Heart left ventricle (tissue), 16 donors: Measurements from ENCODE around the gene HOXB6. TPM values are rescaled to one million over a fixed set of nuclear protein-coding genes. Genes with fewer than 3 reads are reported as not detected.

Experiments
- ATAC-seq, 4 donors: fragments of 200-7000 bp; cut with Tn5 transposase; one replicate each; pipeline ENCODE4 v1.9.1; 2020 to 2022; ENCODE audit warnings: moderate library complexity in 4 of 4, mild to moderate bottlenecking in 3 of 4, moderate number of reproducible peaks in 1 of 4
- DNase-seq, 5 donors: peaks; one replicate each; pipeline ENCODE4 v3.0.0-alpha.2; 2020
- H3K27ac ChIP-seq, 12 donors: fragments of 200-600 bp; sonication (generic) in 4 of 12; one replicate each; pipeline versions ENCODE4 v1.5.0 to v1.8.0; 2016 to 2022; ENCODE audit warnings: mild to moderate bottlenecking in 2 of 12
- H3K27me3 ChIP-seq, 9 donors: fragments of 200-600 bp; sonication (generic) in 2 of 9; one replicate each; pipeline versions ENCODE4 v1.5.1 to v1.8.0; 2016 to 2022; ENCODE audit warnings: mild to moderate bottlenecking in 3 of 9
- H3K36me3 ChIP-seq, 9 donors: fragments of 200-600 bp; sonication (generic) in 2 of 9; one replicate each; pipeline versions ENCODE4 v1.5.0 to v1.8.0; 2018 to 2022; ENCODE audit warnings: mild to moderate bottlenecking in 2 of 9
- H3K4me1 ChIP-seq, 12 donors: fragments of 200-600 bp; sonication (generic) in 4 of 12; one replicate each; pipeline versions ENCODE4 v1.5.0 to v1.8.0; 2016 to 2022; ENCODE audit warnings: mild to moderate bottlenecking in 3 of 12
- H3K4me3 ChIP-seq, 12 donors: fragments of 200-600 bp; sonication (generic) in 4 of 12; one replicate each; pipeline versions ENCODE4 v1.5.0 to v1.8.0; 2017 to 2022; ENCODE audit warnings: mild to moderate bottlenecking in 9 of 12, moderate library complexity in 4 of 12
- H3K9me3 ChIP-seq, 12 donors: fragments of 200-600 bp; sonication (generic) in 4 of 12; one replicate each; pipeline versions ENCODE4 v1.5.0 to v1.8.0; 2016 to 2022; ENCODE audit warnings: mild to moderate bottlenecking in 1 of 12
- POLR2A ChIP-seq, 2 donors: fragments of 450-650 bp; IDR thresholded peaks; one replicate each; pipeline ENCODE4 v1.6.1; 2017; ENCODE audit warnings: antibody characterized with exemption in 2 of 2, mild to moderate bottlenecking in 2 of 2, moderate library complexity in 2 of 2
- WGBS, 4 donors: extraction: QIAGEN DNeasy Blood & Tissue Kit in 2 of 4; methylation state at CpG; one replicate each; pipeline versions ENCODE4 v1.1.5 to v1.1.7; 2013 to 2018; 5-methylcytosine and 5-hydroxymethylcytosine counted together
- intact Hi-C, 10 donors: fragments of 100-400 bp; cut with DNase I; formaldehyde crosslinking; loops; one replicate each; pipeline versions ENCODE4 v1.11.1 to v1.14.2; 2022
- polyA plus RNA-seq, 2 donors: library from polyadenylated mRNA; stranded (reverse); fragments of 200-250 nt; gene quantifications; one replicate each; pipeline ENCODE4 v1.2.3, GENCODE V29; 2013
- total RNA-seq, 9 donors: library from RNA; depleted of rRNA in 2 of 9; stranded (reverse); fragments of >200 nt in 2 of 9; fragmentation: NEBNext Ultra II Directional in 3 of 9; extraction: Animal tissue kit (Norgen Biotek cat#: 25700) in 3 of 9; gene quantifications; one replicate each; pipeline versions ENCODE4 v1.1.0 to v1.2.4, GENCODE V29; 2016 to 2023
- TF ChIP-seq, protein P1 (sequence below), 12 donors: fragments of 200-600 bp; sonication (generic) in 4 of 12; IDR thresholded peaks; one replicate each; pipeline versions ENCODE4 v1.5.0 to v1.8.0; 2018 to 2022; ENCODE audit warnings: antibody characterized with exemption in 12 of 12, mild to moderate bottlenecking in 5 of 12
- donor health status: ischemic (EF 13 %, LVEDD 7.1; RV severe dilation, severe dysfunction).
- donor health status: healthy with polysubstance abuse.
- donor health status: DM: no; HTN: yes; CAD: no.
- donor health status: DM: no; HTN: no; CAD: no.
- donor health status: ischemic (EF 25% LVEDD 6.9; RV normal size, moderate dysfunction).
- donor health status: ischemic (EF 25% LVEDD 5.7; RV mildly dilated, moderate dysfunction).
- donor health status: healthy.
- donor health status: DM: yes; HTN: yes; CAD: no.
- donor health status: ischemic (EF 35%, LVEDD 5.7; RV mildly dilated, moderate dysfunction).
- donor health status: nonischemic (EF 11% LVEDD 7.7; RV severe dilation, severe dysfunction).
- donor health status: DM: yes; HTN: yes; CAD: no.
- donor health status: PGD.
- donor health status: ischemic (EF 29% LVEDD 5.4; RV normal size, mild dysfunction).
- donor health status: nonischemic (EF 23%, LVEDD 6.1; RV moderate dilation, normal function).

Gene HOXB6
- total and polyA plus RNA-seq, 11 donors = 0.30 to 2.0 (median 0.54) TPM; not detected in 1

DNA sequence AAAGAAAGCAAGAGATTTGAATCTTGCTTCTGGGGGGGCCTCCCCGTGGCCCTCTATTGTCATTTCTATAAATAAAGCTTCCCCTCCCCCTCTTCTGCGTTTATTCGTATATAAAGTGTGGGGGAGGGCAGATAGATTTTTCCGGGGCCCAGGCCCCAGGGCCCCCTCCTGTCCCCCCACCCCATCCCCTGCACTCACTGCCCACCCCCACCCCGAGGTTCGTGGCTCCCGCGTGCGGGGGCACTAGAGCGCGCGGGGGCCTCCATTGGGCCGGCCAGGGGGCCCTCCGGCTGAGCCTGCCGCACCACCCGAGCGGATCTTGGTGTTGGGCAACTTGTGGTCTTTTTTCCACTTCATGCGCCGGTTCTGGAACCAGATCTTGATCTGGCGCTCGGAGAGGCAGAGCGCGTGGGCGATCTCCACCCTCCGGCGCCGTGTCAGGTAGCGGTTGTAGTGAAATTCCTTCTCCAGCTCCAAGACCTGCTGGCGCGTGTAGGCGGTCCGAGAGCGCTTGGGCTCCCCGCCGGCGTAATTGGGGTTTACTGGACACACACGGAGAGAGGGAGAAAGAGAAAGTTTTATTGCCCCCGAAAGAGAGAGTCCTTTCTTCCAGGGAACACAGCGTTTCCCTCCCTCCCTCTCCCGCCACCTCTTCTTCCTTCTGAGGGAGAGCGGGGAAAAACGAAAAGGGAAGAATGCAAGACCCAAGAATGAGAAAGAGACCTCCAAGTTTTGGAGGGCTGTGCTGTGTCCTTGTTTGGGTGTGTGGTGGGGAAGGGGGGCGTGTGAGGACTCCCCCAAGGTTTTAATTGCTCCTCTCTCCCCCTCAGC is 28.1 kb downstream of the HOXB6 start:
- DNase-seq (no peak), ATAC-seq (no peak)
- intact Hi-C loops = loop anchor here in 3 of 10 donors (5.0 kb wide), 1 partner anchor 34 kb away; no protein-coding TSS in a partner anchor
- peak overlapping the region in 11 of 12 donors; percentile 11 to 61 (median 52) for H3K4me3 ChIP-seq
- no peaks in the 10 kb centered on the region for H3K36me3 ChIP-seq
- H3K4me1 ChIP-seq = peaks cover 0 to 28% (median under 1%) of the 10 kb centered on the region in 12 donors
- no peaks in the 10 kb centered on the region for H3K9me3 ChIP-seq
- no peak for TF ChIP-seq POLR2A (IDR thresholded peaks at IDR 0.05)
- TF ChIP-seq, protein P1, sequence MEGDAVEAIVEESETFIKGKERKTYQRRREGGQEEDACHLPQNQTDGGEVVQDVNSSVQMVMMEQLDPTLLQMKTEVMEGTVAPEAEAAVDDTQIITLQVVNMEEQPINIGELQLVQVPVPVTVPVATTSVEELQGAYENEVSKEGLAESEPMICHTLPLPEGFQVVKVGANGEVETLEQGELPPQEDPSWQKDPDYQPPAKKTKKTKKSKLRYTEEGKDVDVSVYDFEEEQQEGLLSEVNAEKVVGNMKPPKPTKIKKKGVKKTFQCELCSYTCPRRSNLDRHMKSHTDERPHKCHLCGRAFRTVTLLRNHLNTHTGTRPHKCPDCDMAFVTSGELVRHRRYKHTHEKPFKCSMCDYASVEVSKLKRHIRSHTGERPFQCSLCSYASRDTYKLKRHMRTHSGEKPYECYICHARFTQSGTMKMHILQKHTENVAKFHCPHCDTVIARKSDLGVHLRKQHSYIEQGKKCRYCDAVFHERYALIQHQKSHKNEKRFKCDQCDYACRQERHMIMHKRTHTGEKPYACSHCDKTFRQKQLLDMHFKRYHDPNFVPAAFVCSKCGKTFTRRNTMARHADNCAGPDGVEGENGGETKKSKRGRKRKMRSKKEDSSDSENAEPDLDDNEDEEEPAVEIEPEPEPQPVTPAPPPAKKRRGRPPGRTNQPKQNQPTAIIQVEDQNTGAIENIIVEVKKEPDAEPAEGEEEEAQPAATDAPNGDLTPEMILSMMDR (IDR thresholded peaks at IDR 0.05) = no peak
- H3K27me3 ChIP-seq = peaks cover 52 to 100% (median 94%) of the 10 kb centered on the region in 9 donors
- WGBS, 4 donors = 10 to 40% (median 21%) methylated on average over 28 to 42 of the region's 43 CpGs
- peak overlapping the region in 5 of 12 donors; percentile 20 to 97 (median 53) for H3K27ac ChIP-seq

DNA sequence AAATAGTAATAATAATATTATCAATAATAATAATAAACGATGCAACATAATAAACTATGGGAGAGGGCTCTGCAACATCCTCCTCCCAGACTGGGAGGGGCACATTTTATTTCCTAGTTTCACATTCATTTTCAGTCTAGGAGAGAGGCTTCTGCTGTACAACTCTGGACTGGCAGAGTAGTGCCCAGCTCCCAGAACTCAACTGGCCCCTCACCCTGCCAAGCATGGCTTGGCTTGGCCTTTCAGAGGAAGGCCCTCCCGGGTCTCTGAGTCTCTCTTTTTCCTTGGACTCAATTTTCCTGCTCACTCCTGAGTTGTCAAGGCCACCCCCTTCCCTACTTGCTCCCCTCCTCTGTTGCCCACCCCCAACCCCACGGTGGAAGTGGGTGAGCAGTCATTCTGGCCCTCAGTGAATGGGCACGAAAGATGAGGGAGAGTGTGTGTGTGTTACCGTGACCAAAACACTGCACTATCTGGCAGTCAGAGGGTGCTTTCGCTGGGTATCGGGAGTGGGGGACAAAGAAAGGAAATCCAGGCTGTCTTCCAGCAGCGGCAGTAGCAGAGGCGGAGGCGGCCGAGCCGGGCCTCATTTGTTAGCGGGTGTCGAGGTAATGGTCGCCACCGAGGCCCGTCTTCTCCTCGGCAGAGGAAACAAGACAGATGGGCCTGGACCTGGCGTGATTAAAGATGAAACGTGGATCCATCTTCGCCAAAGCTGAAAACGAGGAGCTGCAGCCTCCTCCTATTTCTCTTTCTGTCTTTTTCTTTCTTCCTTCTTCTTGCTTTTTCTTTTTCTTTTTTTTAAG is 28.9 kb downstream of the HOXB6 start:
- no peaks in the 10 kb centered on the region for H3K36me3 ChIP-seq
- peak overlapping the region in 3 of 12 donors; percentile 19 to 61 (median 52) for H3K4me3 ChIP-seq
- TF ChIP-seq POLR2A (IDR thresholded peaks at IDR 0.05) = no peak
- TF ChIP-seq, protein P1 (IDR thresholded peaks at IDR 0.05) = no peak
- H3K27ac ChIP-seq = peak overlapping the region in 5 of 12 donors; percentile 20 to 97 (median 53)
- WGBS, 4 donors = 20 to 28% (median 24%) methylated on average over 22 of the region's 22 CpGs
- intact Hi-C loops = loop anchor here in 3 of 10 donors (5.0 kb wide), 1 partner anchor 34 kb away; no protein-coding TSS in a partner anchor
- H3K9me3 ChIP-seq = no peaks in the 10 kb centered on the region
- DNase-seq (no peak), ATAC-seq (peak in 1 of 4 donors; percentile 23)
- peaks cover 44 to 100% (median 92%) of the 10 kb centered on the region in 9 donors for H3K27me3 ChIP-seq
- H3K4me1 ChIP-seq = peaks cover 0 to 28% (median 0%) of the 10 kb centered on the region in 12 donors

DNA sequence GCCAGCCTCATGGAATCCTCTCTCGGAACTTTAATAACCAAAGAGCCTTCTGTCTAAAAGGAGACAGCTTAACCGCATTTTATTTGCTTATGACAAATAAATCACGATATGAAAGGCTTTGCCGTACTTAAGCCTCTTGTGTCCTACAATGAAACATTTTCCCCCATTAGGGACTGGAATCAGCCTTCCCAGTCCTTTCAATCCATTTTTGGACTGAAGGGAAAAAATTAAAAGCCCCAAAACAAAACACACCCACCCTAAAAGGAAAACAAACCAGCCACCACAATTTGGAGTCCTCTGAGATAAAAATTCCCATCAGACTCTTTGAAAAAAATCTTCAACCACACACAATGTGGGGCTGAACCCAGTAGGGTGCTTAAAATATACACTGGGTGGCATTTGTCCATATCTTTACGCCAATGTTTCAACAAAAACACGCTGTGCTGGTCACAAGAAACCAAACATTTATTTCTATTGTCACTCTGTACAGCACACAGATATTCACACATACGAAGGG is 29.7 kb downstream of the HOXB6 start:
- DNase-seq (no peak), ATAC-seq (no peak)
- TF ChIP-seq, protein P1 (IDR thresholded peaks at IDR 0.05) = no peak
- no peak for TF ChIP-seq POLR2A (IDR thresholded peaks at IDR 0.05)
- peaks cover 38 to 100% (median 92%) of the 10 kb centered on the region in 9 donors for H3K27me3 ChIP-seq
- peak overlapping the region in 1 of 12 donors; percentile 97 for H3K27ac ChIP-seq
- no peak overlapping the region for H3K4me3 ChIP-seq
- H3K4me1 ChIP-seq = peaks cover 0 to 28% (median 0%) of the 10 kb centered on the region in 12 donors
- WGBS, 4 donors = 41 to 53% (median 46%) methylated on average over 7 of the region's 7 CpGs
- H3K36me3 ChIP-seq = no peaks in the 10 kb centered on the region
- no peaks in the 10 kb centered on the region for H3K9me3 ChIP-seq
- intact Hi-C loops = loop anchor here in 3 of 10 donors (5.0 kb wide), 1 partner anchor 33 kb away; no protein-coding TSS in a partner anchor
